SU-DHL-6 (cell line): ENCODE results near the gene C3orf38.

Source experiments
- H2AFZ ChIP-seq: fragments of 200-600 bp; sonication (generic); 2 replicates; pipeline ENCODE4 v1.6.1; 2014; ENCODE audit warnings: low read depth, mild to moderate bottlenecking, moderate library complexity, mixed read lengths, antibody characterized with exemption, low read length; ENCODE audit not compliant: severe bottlenecking
- H3F3A ChIP-seq: fragments of 200-600 bp; shearing (Covaris generic); 2 replicates; pipeline ENCODE4 v1.6.0; 2016; ENCODE audit warnings: antibody characterized with exemption, mild to moderate bottlenecking; ENCODE audit not compliant: insufficient read depth
- H3K27ac ChIP-seq: fragments of 200-600 bp; sonication (generic); 2 replicates; pipeline ENCODE4 v1.5.1; 2016; ENCODE audit warnings: low read depth, mild to moderate bottlenecking, low read length, moderate library complexity, mixed read lengths
- H3K27me3 ChIP-seq: fragments of 200-600 bp; sonication (generic), shearing (Covaris generic); 2 replicates; pipeline ENCODE4 v1.6.0; 2014; ENCODE audit warnings: mild to moderate bottlenecking, low read length
- H3K36me3 ChIP-seq: fragments of 200-600 bp; sonication (generic); 2 replicates; pipeline ENCODE4 v1.6.1; 2014; ENCODE audit warnings: mild to moderate bottlenecking, low read length, mixed read lengths
- H3K4me2 ChIP-seq: fragments of 300-600, 200-600 bp; shearing (Covaris generic), sonication (generic); 2 replicates; pipeline ENCODE4 v1.6.0; 2014; ENCODE audit warnings: low read length, low read depth, mild to moderate bottlenecking; ENCODE audit not compliant: poor library complexity, severe bottlenecking
- H3K4me3 ChIP-seq: fragments of 200-600 bp; sonication (generic); 2 replicates; pipeline ENCODE4 v1.5.1; 2014; ENCODE audit warnings: antibody characterized with exemption, low read length, mild to moderate bottlenecking, mixed read lengths; ENCODE audit not compliant: insufficient read depth, poor library complexity, severe bottlenecking
- H3K79me2 ChIP-seq: fragments of 200-600 bp; sonication (generic); 2 replicates; pipeline ENCODE4 v1.6.1; 2014; ENCODE audit warnings: mild to moderate bottlenecking, low read length, moderate library complexity; ENCODE audit not compliant: insufficient read depth
- H3K9ac ChIP-seq: fragments of 200-600 bp; sonication (generic); 2 replicates; pipeline ENCODE4 v1.7.0; 2014; ENCODE audit warnings: mild to moderate bottlenecking, low read length
- H3K9me2 ChIP-seq: fragments of 200-600 bp; sonication (generic); replicated peaks from 2 replicates; pipeline ENCODE4 v1.6.1; 2014; ENCODE audit warnings: low read length; ENCODE audit not compliant: insufficient read depth
- H3K9me3 ChIP-seq: fragments of 200-600 bp; sonication (generic); 2 replicates; pipeline ENCODE4 v1.6.1; 2014; ENCODE audit warnings: low read length, mixed read lengths; ENCODE audit not compliant: insufficient read depth
- H4K20me1 ChIP-seq: fragments of 200-600 bp; sonication (generic); 2 replicates; pipeline ENCODE4 v1.6.1; 2014; ENCODE audit warnings: low read depth, mild to moderate bottlenecking, antibody characterized with exemption, low read length, moderate library complexity, mixed read lengths
- EZH2phosphoT487 ChIP-seq: fragments of 200-600 bp; sonication (generic), shearing (Covaris generic); conservative IDR thresholded peaks from 2 replicates; pipeline ENCODE4 v1.6.1; 2018; ENCODE audit warnings: mild to moderate bottlenecking, antibody characterized with exemption, low read length, moderate library complexity, mixed read lengths
- TF ChIP-seq, protein P1 (sequence below): fragments of 200-600 bp; sonication (generic); IDR thresholded peaks from one replicate; pipeline ENCODE4 v1.5.1; 2017; ENCODE audit warnings: antibody characterized with exemption, mild to moderate bottlenecking, low read length, moderate library complexity; ENCODE audit not compliant: insufficient read depth, poor library complexity, severe bottlenecking

Gene C3orf38

DNA sequence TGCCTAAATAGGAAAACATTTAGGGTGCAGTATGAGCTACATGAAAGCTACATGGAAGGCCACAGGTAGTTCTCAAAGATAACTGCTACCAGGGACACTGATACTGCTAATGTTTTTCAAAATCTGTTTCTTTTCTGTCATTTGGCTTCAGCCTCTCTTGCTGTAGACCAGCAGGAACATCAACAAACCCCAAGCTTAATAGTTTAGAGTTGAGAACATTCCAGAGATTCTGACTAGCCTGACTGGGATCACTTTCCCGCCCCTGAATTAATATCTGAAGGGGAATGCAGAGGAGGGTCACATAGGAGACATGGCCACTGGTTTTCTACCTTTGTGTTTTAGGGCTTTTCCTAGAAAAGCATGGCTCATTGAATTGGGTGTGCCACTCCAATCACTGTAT lies 16.9 kb upstream of the C3orf38 start:
- peaks cover 49% of the 10 kb centered on the region; the same call in 1 of the 2 replicates for H3K36me3 ChIP-seq

GRCh38 chr3:88133711-88134263 lies 16.0 kb upstream of the C3orf38 start:
- no peak overlapping the region for H3K4me3 ChIP-seq
- no peak for TF ChIP-seq EZH2phosphoT487
- TF ChIP-seq, protein P1, sequence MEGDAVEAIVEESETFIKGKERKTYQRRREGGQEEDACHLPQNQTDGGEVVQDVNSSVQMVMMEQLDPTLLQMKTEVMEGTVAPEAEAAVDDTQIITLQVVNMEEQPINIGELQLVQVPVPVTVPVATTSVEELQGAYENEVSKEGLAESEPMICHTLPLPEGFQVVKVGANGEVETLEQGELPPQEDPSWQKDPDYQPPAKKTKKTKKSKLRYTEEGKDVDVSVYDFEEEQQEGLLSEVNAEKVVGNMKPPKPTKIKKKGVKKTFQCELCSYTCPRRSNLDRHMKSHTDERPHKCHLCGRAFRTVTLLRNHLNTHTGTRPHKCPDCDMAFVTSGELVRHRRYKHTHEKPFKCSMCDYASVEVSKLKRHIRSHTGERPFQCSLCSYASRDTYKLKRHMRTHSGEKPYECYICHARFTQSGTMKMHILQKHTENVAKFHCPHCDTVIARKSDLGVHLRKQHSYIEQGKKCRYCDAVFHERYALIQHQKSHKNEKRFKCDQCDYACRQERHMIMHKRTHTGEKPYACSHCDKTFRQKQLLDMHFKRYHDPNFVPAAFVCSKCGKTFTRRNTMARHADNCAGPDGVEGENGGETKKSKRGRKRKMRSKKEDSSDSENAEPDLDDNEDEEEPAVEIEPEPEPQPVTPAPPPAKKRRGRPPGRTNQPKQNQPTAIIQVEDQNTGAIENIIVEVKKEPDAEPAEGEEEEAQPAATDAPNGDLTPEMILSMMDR: no peak
- H3K9ac ChIP-seq: no peak overlapping the region
- peaks cover 11% of the 10 kb centered on the region; the same call in 1 of the 2 replicates for H3F3A ChIP-seq
- no peaks in the 10 kb centered on the region for H3K27me3 ChIP-seq
- H3K79me2 ChIP-seq: peaks cover 7% of the 10 kb centered on the region; the same call in 1 of the 2 replicates
- H3K27ac ChIP-seq: no peak overlapping the region
- peaks cover 52% of the 10 kb centered on the region; the same call in 1 of the 2 replicates for H3K36me3 ChIP-seq
- H2AFZ ChIP-seq: no peak overlapping the region
- H3K9me2 ChIP-seq: no peaks in the 10 kb centered on the region
- H4K20me1 ChIP-seq: 0 out of 2 replicates have a peak, but pooled peaks cover 3% of the 10 kb centered on the region
- H3K4me2 ChIP-seq: no peak overlapping the region
- no peaks in the 10 kb centered on the region for H3K9me3 ChIP-seq

More for the DNA sequence above, 16.9 kb upstream of the C3orf38 start:
- no peak overlapping the region for H3K4me2 ChIP-seq
- no peaks in the 10 kb centered on the region for H3K9me3 ChIP-seq
- H3K9me2 ChIP-seq: no peaks in the 10 kb centered on the region
- H3K4me3 ChIP-seq: no peak overlapping the region
- no peak overlapping the region for H3K27ac ChIP-seq
- 0 out of 2 replicates have a peak, but pooled peaks cover 3% of the 10 kb centered on the region for H4K20me1 ChIP-seq
- peaks cover 17% of the 10 kb centered on the region; the same call in 1 of the 2 replicates for H3F3A ChIP-seq
- TF ChIP-seq, protein P1: no peak
- TF ChIP-seq EZH2phosphoT487: no peak
- no peak overlapping the region for H3K9ac ChIP-seq
- H3K79me2 ChIP-seq: peaks cover 12% of the 10 kb centered on the region; the same call in 1 of the 2 replicates
- no peaks in the 10 kb centered on the region for H3K27me3 ChIP-seq
- no peak overlapping the region for H2AFZ ChIP-seq

- Histone ChIP-seq H3K9ac (no peak overlapping the region), H2AFZ (no peak overlapping the region), H3K9me2 (no peaks in the 10 kb centered on the region), H3K4me3 (no peak overlapping the region), H3K36me3 (peaks cover 47% of the 10 kb centered on the region), H3K27me3 (no peaks in the 10 kb centered on the region), H3K4me2 (no peak overlapping the region), H3K79me2 (0 out of 2 replicates have a peak, but pooled peaks cover 6% of the 10 kb centered on the region), H3K27ac (no peak overlapping the region), H3F3A (peaks cover 14% of the 10 kb centered on the region; the same call in 1 of the 2 replicates), H4K20me1 (no peaks in the 10 kb centered on the region), H3K9me3 (no peaks in the 10 kb centered on the region)
- no peak for TF ChIP-seq EZH2phosphoT487
- TF ChIP-seq, protein P1: no peak
Observed at GRCh38 chr3:88137836-88138235, 11.9 kb upstream of the C3orf38 start.
